GF-D8 (cell line): Measurements from ENCODE around the gene GFPT1.

Experiments
- DNase-seq: peaks from one replicate; lab custom pipeline; 2025; lab: John Stamatoyannopoulos, UW

GFPT1 gene

DNA sequence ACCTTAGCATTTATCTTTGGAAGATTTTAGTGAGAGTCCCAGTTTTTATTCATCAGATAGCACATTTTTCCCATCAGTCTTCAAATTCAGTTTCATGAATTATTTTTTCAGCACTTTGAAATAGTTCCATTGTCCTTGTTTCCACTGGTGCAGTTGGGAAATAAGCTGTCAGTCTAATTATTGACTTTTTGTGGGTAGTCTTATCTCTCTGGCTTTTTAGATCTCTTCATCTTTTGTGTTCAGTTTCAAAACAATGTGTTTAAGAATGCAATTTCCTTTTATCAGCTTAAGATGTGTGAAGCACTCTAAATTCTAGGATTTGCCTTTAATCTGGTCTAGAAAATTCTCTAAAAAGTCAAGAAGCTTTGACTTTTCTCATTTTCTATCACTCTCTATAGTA lies 70.5 kb downstream of the GFPT1 start:
- no peak for DNase-seq

DNA sequence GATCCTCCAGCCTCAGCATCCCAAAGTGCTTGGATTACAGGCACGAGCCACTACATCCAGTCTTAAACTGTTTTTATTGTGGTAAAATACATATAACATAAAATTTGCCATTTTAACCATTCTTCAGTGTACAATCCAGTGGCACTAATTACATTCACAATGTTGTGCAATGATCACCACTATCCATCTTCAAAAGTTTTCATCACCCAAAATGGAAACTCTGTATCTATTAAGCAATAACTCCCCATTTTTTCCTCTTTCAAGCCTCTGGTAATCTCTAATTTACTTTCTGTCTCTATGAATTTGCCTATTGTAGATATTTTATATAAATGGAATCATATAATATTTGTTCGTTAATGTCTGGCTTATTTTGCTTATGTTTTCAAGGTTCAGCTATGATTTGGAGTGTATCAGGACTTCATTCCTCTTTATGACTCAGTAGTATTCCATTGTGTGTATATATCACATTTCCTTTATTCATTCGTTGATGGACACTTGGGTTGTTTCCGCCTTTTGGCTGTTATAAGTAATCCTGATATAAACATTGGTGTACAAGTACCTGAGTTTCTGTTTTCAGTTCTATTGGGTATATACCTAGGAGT lies 71.8 kb downstream of the GFPT1 start:
- DNase-seq = no peak

DNA sequence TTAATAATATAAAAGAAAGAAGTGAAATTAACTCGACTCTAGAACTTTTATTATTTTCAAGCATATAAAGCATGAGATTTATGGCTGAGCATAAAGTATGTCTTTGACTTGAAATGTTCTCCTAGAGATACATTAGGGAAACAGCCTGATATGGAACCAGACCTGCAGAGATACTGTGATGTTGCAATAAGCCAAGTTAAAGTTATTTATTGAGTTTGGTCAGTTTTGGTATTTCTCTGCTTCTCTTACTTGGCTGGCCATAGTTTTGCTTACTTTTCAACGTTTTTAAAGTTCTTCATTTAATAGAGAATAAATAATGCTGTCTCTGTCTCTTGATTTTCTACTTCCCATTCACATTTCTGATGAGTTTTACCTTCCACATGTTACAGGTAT lies 76.0 kb downstream of the GFPT1 start:
- DNase-seq = no peak

DNA sequence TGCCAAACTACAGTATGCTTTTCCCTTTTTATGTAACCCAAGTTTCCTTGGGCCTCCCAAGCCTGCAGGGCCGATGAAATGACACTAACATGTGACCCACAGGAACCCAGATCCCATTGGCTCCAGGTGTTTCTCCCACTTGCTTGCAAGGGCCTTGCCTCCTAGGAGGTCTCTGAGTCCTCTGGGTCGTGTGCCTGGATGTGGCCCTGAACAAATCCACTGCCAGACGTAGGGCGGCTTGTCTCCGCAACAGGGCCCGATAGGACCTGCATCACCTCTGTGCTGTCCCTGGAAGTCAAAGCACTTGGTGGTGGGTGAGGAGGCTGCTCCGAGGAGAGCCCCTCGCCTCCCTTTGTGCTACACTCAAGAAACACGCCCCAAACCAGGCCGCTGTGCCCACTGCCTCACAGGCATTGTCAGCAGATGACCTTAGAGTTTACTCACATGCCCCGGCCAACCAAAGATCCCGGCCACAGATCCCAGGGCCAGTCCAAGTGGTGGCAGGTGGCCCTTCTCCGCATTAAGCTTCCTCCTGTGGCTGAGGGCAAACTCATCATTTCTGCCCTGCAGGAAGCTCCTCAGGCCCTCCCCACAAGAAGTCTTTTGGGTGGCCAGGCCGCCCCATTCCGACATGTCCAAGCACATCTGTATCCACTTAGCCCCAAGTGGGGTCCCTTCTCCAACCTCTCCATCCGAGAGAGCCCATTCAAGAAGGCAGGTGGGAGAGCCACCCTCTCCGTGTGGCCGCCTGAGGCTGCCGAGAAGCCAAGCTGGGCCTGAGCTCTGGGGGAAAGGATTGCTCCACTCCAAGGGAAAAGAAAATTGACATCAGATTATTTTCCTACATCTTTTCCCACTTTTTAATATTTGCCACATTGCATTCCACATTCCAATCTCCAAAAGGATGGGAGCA lies 76.7 kb downstream of the GFPT1 start:
- DNase-seq = no peak

DNA sequence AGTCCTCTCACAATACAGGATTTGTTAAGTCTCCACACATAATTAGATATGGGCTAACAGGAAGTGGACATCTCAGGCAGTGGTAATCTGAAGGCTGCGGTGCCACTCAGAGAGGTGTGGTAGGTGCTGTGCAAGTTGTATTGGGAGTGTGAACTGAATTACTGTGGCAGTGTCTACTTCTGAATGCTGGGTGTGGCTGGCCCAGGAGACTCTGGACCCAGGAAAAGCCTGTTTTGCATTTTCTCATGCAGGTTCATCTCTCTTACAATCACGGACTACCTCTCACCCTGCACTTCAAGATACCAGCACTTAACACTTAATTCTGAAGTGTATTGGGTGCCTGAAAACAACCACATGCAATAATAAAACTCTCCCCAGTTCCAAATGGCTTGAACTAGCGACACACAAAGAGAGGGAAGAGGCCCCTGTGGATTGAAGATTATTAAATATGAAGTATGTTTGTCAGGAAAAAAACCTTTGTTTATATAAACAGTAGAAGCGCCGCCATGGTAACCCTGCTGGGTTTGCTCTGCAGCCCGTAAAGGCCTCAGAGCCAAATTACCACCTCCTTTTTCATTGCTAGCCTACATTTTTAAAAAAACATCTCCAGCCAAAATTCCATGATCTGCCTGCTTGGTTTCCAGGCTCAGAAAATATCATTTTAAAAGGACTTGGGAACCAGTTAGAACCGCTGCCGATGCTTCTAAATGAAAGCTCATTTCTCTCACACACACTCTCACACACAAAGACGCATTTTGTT lies 77.5 kb downstream of the GFPT1 start:
- no peak for DNase-seq

DNA sequence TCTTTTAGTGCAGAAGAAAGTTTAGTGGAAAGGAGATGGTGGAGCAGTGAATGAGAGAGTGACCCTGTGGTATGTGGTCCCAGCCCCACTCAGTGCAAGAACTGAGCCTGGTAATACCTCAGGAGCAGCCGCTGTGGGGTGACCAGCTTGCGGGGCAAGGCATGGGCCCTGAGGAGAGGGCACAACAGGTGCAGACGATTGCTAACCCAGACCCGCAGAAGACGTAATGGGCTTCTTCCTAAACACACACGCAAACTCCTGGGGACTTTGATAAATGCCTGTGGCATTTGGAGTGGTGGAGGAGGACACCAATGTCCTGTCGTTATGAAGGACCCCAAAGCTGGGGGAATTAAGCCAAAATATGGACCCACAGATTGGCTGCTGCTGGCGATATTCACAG lies 78.7 kb downstream of the GFPT1 start:
- DNase-seq = no peak

DNA sequence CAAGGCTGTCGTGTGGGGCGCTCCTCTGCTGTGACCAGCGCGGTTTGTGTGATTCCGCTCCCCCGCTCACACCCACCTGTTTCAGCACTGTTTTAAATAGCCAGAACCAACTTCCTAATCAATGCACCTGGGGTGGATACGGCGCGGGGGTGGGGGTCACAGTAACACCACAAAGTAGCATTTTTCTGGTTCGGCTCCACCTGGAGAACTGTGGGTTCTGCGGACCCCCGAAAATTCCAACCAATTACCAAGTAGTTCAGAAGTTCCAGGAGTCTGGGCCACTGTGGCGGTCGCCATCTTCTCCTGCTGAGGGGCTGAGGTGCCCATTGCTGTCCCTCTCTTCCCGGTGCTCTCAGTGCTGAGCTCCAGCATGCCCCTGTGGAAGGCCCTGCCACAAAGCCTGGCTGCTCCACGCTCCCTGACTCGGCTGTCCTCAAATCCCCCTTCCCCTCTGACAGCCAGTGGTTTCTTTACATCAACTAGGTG lies 79.4 kb downstream of the GFPT1 start:
- DNase-seq = no peak

DNA sequence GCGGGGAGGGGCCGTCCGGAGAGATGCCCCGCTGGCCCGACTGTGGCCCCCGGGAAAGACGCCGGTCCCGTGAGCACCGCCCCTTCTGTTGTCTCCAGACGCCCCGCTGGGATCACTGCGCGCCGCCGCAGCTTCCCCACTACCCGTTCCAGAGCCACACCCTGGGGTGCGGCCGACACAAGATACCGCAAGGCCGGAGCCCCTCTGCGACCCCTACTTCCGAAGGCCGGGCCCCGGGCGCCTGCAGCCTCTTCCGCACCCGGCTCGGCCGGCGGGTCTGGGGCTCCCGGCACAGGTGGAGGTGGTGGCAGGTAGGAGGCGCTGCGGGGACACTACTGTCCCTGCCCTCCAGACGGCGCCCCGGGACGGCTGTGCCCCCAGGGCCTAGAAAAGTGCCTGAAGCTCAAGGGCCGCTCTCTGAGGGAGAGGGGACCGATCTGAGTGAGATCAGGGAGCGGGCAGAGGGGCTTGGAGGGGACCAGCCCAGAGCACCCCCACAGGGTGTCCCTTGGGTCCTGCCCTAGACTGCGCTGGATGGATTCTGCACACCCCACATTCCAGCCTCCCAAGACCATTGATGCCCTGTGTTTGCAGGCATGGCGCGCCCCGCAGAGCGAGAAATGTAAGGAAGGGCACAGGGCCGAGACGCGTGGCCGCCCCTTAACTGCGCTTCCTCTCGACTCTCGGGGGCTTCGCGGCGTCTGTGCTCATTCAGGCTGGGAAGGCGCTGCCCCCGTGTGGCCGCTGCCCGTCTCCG lies 80.0 kb downstream of the GFPT1 start:
- no peak for DNase-seq

DNA sequence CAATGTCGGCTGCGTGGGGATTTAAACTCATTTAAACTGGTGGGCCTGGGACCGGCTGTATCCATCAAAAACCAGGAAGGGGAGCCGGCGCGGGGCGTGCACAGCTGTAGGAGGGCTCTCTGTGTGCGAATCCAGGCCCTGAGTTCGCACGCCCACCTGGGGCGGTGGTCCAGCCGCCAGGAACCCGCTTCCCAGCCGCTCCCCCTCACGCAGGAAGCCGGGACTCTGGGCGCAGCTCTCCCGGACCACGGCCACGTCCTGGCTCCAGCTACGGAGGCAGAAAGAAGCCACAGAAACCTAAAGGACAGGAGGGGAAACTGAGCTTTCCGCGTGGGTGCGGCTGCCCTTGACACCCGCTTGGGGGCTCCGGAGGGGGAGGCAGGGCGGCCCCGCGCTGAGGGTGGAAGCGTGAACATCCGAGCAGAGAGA lies 80.6 kb downstream of the GFPT1 start:
- DNase-seq = no peak

DNA sequence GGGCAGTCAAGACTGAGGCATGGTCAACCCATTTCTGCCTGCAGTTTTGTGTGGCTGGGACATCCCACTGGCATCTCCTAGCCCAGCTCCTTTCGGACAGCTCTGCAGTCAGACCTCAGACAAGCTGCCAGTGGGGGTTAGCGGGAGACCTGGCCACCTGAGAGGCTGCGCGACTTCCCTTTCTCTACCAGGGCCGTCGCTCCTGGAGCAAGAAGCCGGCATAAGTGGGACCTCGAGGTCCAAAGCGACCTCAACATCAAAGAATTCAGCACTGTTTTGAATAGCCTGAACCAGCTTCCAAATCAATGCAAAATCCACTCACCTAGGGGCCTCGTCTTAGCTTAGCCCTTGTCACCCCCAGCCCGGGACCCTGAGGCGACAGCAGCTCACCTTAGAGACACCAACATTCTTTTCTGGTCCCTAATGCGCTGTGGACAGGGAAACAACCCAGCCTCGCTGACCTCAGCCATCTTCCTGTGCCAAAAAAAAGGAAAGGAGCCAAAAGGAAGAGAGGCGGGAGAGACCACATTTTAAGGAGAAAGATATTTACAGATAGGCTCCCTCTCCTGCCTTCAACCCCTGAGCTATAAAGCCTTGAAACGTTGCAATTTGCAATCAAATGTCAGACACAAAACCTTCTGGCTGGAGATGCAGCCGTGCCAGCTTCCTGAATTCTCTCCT lies 81.2 kb downstream of the GFPT1 start:
- no peak for DNase-seq

DNA sequence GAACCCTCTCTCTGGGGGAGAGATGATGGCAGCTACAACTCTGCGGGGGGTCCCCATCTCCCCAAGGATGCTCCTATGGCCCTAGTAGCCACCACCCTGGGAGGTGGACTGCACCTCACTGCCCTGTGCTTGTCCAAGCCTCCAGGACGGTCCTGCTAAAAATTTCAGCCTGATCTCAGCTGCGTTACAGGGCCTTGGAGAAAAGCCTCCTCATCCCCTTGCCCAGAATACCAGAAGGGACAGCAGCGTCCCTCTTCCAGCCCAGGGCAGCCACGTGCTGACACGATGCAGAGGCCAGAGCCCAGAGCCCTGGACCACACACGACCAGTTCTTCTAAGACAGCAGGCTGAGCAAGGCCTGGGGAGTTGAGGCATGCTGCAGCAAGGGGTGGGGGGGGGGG lies 81.9 kb downstream of the GFPT1 start:
- no peak for DNase-seq

DNA sequence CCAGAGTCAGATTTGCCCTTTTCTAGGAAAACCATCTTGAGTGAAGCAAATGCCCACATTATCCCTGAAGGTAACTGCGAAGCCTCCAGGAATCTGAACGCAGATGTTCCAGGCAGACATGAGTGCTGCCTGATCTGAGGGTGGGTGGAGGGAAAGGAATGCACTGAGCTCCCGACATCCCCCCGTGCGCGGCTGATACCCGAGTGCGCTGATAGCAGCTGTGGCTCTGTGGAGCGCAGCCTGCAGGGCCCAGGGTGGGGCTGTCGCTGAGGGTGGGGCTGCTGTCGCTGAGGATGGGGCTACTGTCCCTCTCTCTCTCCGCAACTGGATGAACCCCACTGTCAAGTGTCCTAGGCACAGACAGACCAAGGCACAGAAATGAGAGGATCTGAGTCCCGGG lies 82.4 kb downstream of the GFPT1 start:
- no peak for DNase-seq

DNA sequence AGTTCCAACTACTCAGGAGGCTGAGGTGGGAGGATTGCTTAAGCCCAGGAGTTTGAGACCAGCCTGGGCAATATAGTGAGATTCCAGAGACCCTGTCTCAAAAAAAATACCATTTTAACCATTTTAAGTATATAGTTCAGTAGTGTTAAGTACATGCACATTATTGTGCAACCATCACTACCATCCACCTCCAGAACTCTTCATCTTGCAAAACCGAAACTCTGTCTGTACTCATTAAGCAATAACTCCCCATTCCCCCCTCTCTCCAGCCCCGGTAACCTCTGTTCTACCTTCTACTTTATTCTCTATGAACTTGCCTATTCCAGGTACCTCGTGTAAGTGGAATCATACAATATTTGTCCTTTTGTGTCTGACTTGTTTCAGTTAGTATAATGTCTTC lies 86.4 kb downstream of the GFPT1 start:
- no peak for DNase-seq

DNA sequence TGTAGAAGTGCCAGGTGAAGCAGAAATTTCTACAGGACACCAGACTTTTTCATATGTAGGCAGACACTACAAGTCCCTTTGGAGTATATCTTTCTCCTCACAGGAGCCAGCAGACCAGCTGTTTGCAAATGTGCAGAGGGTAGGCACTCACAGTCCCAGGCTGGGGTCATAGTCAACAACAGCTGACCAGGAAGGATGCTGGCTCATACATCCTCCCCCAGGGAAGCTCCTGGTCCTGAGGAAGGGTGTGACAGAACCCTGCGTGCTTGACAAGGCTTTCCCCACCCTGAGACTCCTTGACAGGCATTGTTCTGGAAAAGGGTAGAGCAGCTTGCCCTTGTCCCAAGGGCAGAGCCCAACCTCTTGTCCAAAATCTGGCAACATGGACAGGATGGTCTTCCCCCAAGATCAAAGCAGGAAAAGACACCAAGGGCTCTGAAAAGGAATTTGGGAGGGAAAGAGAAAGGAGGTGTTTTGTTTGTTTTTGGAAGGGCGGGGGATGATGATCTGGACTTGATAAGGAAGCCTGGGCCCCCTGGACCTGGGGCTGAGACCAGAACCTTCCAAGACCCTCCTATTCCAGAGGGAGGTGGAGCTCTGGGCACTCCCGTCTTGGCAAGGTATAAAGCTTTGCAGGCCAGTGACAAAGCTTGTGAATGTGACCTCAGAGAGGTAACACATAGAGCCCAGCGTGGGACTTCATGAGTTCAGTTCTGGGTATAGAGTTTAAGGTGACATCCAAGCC lies 87.1 kb downstream of the GFPT1 start:
- no peak for DNase-seq

DNA sequence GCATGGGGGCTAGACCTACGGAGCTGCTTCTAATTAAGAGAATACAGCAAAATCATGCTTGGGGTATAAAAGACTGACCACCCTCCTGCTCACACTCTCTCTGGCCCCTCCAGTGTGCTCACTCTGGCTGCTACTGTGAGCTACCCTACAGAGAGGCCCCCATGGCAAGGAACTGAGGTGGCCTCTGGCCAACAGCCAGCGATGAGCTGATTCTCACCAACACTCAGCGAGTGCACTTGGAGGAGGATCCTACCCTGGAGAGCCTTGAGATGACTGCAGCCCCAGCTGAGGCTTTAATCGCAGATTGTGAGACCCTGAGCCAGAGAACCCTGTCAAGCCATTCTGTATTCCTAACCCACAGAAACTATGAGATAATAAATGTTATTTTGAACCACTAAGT lies 88.2 kb downstream of the GFPT1 start:
- DNase-seq = no peak

DNA sequence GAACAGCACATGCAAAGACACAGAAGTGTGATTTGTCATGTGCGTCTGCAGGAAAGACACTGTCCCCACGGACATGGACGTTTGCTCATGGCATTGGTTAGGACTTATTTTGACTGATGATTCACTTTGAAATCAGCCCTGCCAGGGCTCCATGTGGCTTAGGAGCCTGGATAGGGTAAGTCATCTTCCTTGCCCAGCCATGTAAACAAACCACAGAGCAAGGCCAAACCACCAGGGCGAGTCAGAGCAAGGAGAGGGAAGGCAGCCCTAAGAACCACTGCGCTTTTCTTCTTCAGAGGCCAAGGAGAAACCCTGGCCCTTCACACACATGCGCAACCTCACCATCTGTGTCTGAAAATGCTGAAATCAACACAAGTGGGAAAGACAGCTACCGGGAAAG lies 88.8 kb downstream of the GFPT1 start:
- no peak for DNase-seq

DNA sequence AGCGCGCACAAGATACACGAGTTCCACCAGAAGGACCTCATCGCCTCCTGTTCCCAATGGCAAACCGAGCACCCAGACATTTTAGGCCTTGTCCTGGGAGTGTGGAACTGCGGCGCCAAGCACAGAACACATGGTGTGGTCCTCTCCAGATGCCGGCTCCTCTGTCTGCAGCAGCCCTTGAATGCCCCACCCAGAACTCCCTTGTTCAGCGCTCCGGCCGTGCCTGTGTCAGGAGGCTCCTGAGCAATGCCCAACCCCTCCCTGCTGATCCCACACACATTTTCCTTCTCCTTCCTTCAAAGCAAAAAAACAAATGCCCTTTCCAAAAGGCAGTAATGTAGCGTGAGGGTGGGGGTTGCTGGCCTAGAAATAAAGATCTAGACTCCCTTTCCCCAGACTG lies 89.8 kb downstream of the GFPT1 start:
- DNase-seq = no peak

DNA sequence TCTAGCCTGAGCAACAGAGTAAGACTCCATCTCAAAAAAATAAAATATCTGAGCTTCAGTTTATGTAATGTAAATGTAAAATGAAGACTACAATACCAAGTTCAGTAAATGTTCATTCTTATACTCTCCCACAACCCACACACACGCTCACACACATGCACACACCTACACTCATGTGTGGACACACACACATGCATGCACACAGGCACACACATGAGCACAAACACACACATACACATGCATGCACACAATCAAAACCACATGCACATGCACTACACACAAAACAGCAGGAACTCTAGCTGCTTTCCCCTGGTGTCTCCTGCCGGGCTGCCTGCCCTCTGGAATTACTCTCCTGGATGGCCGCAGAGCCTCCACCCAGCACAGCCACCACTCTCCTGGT lies 90.6 kb downstream of the GFPT1 start:
- no peak for DNase-seq

DNA sequence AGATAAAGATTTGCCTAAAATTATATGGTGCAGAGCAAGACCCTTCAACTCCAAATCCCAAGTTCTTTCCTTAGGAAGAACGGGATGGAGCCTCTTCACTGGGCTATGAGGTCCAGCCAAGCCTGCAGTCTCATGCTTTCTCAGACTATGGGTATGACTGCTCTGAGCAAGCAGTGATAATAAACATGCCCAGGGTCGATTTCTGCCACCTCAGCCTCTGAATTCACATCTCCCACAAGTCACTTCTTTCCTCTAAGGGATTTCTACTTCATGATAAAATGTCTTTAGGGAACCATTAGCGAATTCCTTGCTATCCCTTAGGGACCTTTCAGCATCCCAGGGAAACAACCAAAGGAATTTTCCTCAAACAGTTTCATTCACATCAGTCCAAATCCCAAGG lies 94.8 kb downstream of the GFPT1 start:
- DNase-seq = no peak

DNA sequence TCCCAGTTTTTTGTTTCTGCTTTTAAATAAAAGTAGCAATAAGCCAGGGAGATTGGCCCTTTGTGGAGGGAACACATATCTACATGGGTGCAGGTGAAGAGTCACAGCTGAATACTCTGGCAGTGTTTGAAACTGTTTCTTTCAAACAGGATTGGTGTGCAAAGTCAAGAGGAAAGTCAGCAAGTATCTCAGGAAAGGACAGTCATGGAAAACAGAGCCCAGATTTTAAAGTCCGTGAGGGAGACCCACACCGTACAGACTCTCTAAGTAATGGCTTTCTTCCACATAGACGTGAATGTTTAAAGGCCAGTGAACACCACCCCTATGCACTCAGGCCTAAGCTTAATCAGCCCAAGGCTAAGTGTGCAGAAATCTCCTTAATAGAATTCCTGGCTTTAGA lies 95.3 kb downstream of the GFPT1 start:
- DNase-seq = no peak
